Right lung (tissue), 5 donors: Measurements from ENCODE around the gene PLAC1. TPM values are rescaled to one million over a fixed set of nuclear protein-coding genes. Genes with fewer than 3 reads are reported as not detected.

Experiments
- DNase-seq, 2 donors: peaks; one replicate each; pipeline ENCODE4 v3.0.0-alpha.2; 2013
- polyA plus RNA-seq, 5 donors: library from polyadenylated mRNA; unstranded; fragments of 120-200 nt; gene quantifications; one replicate each; pipeline versions ENCODE4 v1.2.1 to v1.2.3, GENCODE V29; 2013; ENCODE audit warnings: inconsistent platforms in 1 of 5, low replicate concordance in 1 of 5; ENCODE audit not compliant: insufficient read length in 5 of 5, insufficient read depth in 1 of 5

The PLAC1 gene
- polyA plus RNA-seq, 5 donors = 0.18 to 0.46 (median 0.33) TPM

DNA sequence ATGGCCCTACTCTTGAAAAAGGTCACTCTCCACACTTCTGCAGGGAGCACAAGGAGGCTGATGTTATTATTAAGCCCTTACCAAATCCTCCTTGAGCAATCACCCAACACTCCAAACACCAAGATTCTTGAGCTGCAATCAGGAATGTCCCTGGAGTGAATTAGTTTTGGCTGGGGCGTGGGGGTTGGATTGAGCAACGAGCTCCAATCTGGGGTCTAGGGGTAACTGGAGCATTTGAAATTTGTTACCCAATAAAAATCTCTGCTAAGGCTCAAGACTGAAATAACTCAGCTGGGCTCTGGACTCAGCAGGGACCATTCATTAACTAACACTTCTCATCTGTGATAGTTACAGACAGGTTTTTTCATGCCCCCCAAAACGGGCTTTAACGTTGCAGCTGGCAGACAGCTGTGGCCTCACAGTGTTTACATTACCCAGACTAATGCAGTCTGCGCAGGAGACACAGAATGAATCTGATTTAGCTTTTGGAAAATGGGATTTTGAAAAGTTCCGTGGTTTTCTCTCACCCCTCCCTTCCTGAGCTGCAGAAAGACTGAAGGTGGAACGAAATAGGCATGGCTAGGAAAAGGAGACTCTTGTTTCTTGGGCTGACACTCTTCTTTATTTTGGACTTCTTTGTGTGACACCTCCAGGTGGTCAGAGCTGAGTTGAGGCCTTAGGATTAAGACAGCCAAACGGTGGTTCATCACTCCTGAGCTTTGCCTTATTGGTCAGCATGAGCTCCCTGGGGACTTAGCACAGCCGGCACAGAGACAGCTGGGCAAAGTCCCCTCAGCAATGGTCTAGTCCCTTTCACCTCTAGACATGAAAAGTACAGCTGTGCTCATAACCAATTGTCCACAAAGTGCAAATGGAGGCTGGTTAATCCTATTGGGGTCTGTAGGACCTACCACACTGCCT is 26.6 kb downstream of the PLAC1 start:
- DNase-seq = peak; percentile 67 to 68

- no peak for DNase-seq
Measured at GRCh38 chrX:134628663-134629062, 29.6 kb downstream of the PLAC1 start.

DNA sequence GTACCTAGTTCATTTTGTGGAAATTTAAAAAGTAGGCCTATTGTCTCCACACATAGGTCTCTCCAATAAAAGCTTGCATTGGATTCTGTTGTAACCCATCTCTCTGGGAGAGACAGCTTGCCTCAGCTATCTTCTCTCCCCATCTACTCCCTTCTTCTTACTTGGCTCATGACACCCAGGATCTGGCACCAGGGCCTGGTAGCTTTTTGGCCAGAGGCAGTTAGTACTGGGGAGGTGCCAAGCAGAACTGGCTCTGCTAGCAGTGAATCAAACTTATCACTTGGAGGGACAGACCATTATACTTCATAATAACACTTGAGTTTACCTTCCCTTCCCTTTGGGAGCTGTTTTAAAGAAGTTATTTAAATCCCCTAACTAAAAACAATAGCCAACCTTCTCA is 31.8 kb downstream of the PLAC1 start:
- DNase-seq = no peak

GRCh38 chrX:134625315-134625718 is 33.0 kb downstream of the PLAC1 start:
- DNase-seq = no peak

DNA sequence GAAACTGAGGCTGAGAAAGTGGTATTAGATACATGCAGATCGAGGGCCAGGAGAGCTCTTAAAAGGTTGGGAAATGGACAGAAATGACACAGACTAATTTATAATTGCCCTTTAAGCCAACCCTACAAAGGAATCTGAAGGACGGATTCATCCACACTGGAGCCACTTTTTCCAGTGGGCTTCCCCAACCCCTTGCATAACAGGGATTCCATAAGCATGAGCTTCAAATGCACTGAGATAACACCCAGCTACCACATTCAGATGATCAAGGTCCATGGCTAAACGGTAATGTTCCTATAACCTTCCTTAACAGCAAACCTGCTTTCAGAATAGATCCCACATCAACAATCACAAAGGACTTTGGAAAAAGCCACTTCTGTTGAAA is 34.2 kb downstream of the PLAC1 start:
- DNase-seq = no peak

DNA sequence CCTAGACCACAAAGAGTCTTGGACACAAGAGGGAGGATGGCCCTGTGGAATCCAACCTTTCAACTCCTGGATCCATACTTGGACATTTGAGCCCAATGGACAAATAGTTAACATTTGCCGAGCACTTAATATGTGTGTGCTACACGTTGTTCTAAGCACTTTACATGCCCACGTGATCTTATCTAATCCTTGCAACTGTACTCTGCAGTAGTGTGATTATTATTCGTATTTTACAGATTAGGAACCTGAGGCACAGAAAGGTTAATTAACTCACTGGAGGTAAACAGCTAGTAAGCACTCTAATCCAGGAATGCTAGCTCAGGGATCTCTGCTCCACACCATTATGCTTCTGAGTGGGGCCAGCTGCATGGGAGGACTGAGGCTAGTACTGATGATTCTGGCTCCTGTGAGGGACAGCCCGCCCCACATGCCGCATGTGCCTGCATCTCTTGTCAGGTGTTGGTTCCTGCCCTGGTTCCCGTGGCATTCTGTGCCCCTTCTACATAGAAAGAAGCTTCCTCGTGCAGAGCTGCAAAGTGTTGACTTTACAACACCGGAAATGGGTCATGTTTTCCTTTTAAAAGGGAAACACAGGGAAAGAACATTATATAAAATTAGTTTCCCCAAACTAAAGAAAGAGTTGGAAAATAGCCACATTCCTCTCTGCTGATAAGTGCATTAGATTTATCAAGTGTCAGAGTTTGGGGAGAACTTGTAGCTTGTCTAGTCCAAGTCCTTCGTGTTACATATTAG is 34.8 kb downstream of the PLAC1 start:
- no peak for DNase-seq

DNA sequence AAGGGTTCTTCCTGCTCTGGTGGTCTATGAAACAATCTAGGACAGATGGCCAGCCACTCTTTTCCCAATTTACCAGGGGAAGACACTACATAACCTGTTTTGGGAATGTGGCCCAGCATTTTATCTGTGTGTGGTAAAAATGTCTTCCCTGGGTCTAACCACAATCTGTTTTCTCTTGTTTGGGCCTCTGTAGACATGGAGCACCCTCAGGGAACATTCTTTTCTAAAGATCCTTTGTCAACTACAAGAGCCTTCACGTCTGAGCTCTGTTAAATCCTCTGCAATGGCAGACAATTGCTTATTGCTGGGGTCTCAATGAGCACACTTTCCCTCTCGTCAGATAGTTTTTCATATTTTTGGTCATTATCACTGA is 35.5 kb downstream of the PLAC1 start:
- DNase-seq = no peak

GRCh38 chrX:134622056-134622812 is 36.0 kb downstream of the PLAC1 start:
- no peak for DNase-seq

GRCh38 chrX:134619838-134620237 is 38.4 kb downstream of the PLAC1 start:
- DNase-seq = no peak

DNA sequence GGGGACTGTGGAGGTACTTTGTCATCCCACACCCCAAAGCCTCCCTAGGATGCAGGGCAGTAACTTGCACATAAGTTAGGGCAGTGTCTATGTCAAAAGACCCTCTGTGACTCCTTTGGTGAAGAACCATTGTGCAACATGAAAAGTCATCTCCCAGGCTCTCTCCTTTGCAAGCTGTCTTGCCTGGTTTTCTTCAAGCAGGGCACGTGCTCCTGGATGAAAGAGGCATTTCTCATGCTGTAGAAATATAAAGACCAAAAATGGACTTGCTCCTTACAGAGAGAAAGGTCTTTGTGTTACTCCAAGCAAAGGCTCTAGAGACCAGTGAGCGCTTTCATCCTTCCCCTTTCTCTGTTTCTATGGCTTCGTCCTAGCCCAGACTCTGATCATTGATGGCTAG is 44.9 kb downstream of the PLAC1 start:
- DNase-seq = no peak

- DNase-seq = no peak
Measured at GRCh38 chrX:134608153-134608552, 50.1 kb downstream of the PLAC1 start.

DNA sequence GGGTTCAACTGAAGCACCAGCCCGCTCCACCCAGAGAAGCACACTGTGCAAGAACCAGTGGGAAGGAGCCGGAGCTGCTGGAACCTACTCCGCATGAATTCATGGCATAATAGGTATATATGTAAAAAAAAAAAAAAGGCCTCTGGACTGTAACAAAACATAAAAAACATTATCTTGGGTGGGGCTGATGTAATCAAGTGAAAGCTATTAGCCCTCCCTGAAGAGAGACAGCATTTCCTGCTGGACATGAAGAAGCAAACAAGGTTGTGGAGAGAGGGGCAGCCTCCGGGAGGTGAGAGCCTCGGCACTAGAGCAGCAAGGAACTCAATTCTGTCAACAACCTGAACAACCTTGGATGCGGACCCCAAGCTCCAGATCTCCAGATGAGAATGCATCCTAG is 50.7 kb downstream of the PLAC1 start:
- DNase-seq = no peak

DNA sequence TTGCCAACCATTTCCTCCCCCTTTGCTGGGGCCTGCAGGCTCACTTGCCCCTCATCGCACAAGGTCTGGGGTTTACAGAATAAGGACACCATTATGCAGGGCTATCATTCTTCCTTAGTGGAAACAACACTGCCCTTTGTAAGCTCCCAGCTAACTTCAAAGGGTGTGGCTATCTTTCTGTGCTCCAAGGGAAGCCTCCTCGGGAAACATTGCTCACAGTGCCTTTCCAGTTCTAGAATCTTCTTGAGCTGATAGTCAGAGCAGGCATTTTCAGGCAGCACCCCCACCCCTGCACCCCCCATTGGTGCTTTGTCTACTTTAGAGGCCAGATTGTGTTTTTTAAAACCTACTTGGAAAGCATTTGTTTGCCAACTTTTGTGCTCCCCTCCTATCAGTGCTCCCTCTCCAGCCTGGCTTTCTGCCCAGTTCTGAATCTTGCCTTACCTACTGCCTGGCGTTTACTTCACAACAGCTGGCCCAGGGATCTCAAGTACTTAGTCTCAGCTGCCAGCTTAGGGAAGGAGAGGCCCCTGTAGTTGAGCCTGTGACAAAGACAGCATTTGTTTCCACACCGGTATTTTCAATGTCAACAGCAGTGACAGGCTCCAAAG is 53.5 kb downstream of the PLAC1 start:
- DNase-seq = peak; percentile 40 to 46

- DNase-seq = no peak
Measured at GRCh38 chrX:134603806-134604700, 54.2 kb downstream of the PLAC1 start.

- no peak for DNase-seq
Measured at GRCh38 chrX:134602410-134602809, 55.9 kb downstream of the PLAC1 start.

- DNase-seq = no peak
Measured at GRCh38 chrX:134601240-134601765, 57.0 kb downstream of the PLAC1 start.

GRCh38 chrX:134600714-134601113 is 57.6 kb downstream of the PLAC1 start:
- DNase-seq = no peak

- DNase-seq = no peak
Measured at GRCh38 chrX:134599184-134599914, 58.9 kb downstream of the PLAC1 start.

- no peak for DNase-seq
Measured at GRCh38 chrX:134592303-134592702, 66.0 kb downstream of the PLAC1 start.

- no peak for DNase-seq
Measured at GRCh38 chrX:134591502-134591901, 66.8 kb downstream of the PLAC1 start.
